GM12865 (cell line): ENCODE measurements around the gene GP9.

Experiments used
- DNase-seq: peaks from one replicate; pipeline ENCODE4 v3.0.0; 2010; ENCODE audit warnings: low read depth
- H3K4me3 ChIP-seq: 2 replicates; pipeline ENCODE4 v1.5.1; 2011; ENCODE audit warnings: mild to moderate bottlenecking, low read depth, low read length, control low read depth
- CTCF ChIP-seq: IDR thresholded peaks from 2 replicates; pipeline ENCODE4 v1.5.1; 2011; ENCODE audit warnings: low read length, control low read depth, low read depth, inconsistent platforms; ENCODE audit not compliant: insufficient read depth; ENCODE audit errors: missing control alignments

The GP9 gene

GRCh38 chr3:129027544-129027880, 33.1 kb upstream of the GP9 start:
- H3K4me3 ChIP-seq = peak overlapping the region; percentile 56
- no peak for DNase-seq
- TF ChIP-seq CTCF = no peak

- no peak overlapping the region for H3K4me3 ChIP-seq
- no peak for TF ChIP-seq CTCF
- no peak for DNase-seq
These were observed 31.7 kb upstream of the GP9 start for GRCh38 chr3:129028866-129029265.

GRCh38 chr3:129030611-129031010, 30.0 kb upstream of the GP9 start:
- TF ChIP-seq CTCF = no peak
- H3K4me3 ChIP-seq = no peak overlapping the region
- DNase-seq = no peak

GRCh38 chr3:129031476-129032215, 28.9 kb upstream of the GP9 start:
- DNase-seq = no peak
- TF ChIP-seq CTCF = no peak
- no peak overlapping the region for H3K4me3 ChIP-seq

- H3K4me3 ChIP-seq = no peak overlapping the region
- no peak for DNase-seq
- TF ChIP-seq CTCF = no peak
These were observed 27.9 kb upstream of the GP9 start for GRCh38 chr3:129032716-129033115.

- H3K4me3 ChIP-seq = no peak overlapping the region
- no peak for DNase-seq
- TF ChIP-seq CTCF = no peak
These were observed 27.4 kb upstream of the GP9 start for GRCh38 chr3:129033151-129033550.
